IMR-90 (cell line): ENCODE results near the gene CNIH1. TPM values are rescaled to one million over a fixed set of nuclear protein-coding genes. Genes with fewer than 3 reads are reported as not detected.

Experiments used
- ATAC-seq: fragments of 200-7000 bp; cut with Tn5 transposase; 2 replicates; pipeline ENCODE4 v1.9.1; 2020; ENCODE audit warnings: low read depth, mild to moderate bottlenecking, moderate library complexity
- BruUV-seq: library from RNA; stranded (reverse); fragments of 400-500 nt; replicated peaks from 2 replicates; lab custom pipeline; 2021; lab: Mats Ljungman, UMichigan
- CTCF ChIA-PET: fragments of 300-600 bp; formaldehyde crosslinking; extraction: SDS; loops from one replicate; lab custom pipeline; 2021; ENCODE audit warnings: antibody characterized with exemption; lab: Yijun Ruan, JAX
- POLR2A ChIA-PET: fragments of 300-600 bp; sonication (Branson Sonifier 250); formaldehyde crosslinking; loops from one replicate; lab custom pipeline; 2022; ENCODE audit warnings: antibody characterized with exemption; ENCODE audit not compliant: unreplicated experiment; lab: Charles Lee
- DNase-seq: peaks from one replicate; pipeline ENCODE4 v3.0.0; 2013
- H2AFZ ChIP-seq: replicated peaks from 2 replicates; pipeline ENCODE3; 2013; ENCODE audit warnings: low read length, mild to moderate bottlenecking; ENCODE audit not compliant: poor library complexity
- H2AK5ac ChIP-seq: 2 replicates; pipeline ENCODE4 v1.6.1; 2013; ENCODE audit warnings: low read depth, low read length, inconsistent platforms
- H2AK9ac ChIP-seq: replicated peaks from 2 replicates; pipeline ENCODE3; 2013; ENCODE audit warnings: mild to moderate bottlenecking, low read depth, low read length, moderate library complexity; ENCODE audit not compliant: poor library complexity
- H2BK120ac ChIP-seq: 2 replicates; pipeline ENCODE4 v1.6.1; 2013; ENCODE audit warnings: low read depth, low read length, inconsistent platforms
- H2BK15ac ChIP-seq: 3 replicates; pipeline ENCODE4 v1.6.1; 2013; ENCODE audit warnings: low read depth, low read length, inconsistent platforms
- H2BK20ac ChIP-seq: 2 replicates; pipeline ENCODE4 v1.6.1; 2013; ENCODE audit warnings: low read depth, mild to moderate bottlenecking, inconsistent platforms, low read length, moderate library complexity
- H2BK5ac ChIP-seq: 2 replicates; pipeline ENCODE4 v1.6.1; 2013; ENCODE audit warnings: mild to moderate bottlenecking, low read depth, low read length, inconsistent platforms; ENCODE audit not compliant: poor library complexity, severe bottlenecking
- H3K14ac ChIP-seq: replicated peaks from 2 replicates; pipeline ENCODE4 v1.6.1; 2013; ENCODE audit warnings: low read depth, low read length, inconsistent platforms
- H3K18ac ChIP-seq: 2 replicates; pipeline ENCODE4 v1.6.1; 2013; ENCODE audit warnings: low read depth, low read length, control low read depth
- H3K23ac ChIP-seq: 2 replicates; pipeline ENCODE4 v1.6.1; 2013; ENCODE audit warnings: low read depth, low read length, inconsistent platforms
- H3K27ac ChIP-seq: 2 replicates; pipeline ENCODE4 v1.5.1; 2013; ENCODE audit warnings: mild to moderate bottlenecking, control low read depth, low read length; ENCODE audit not compliant: insufficient read depth
- H3K27me3 ChIP-seq: 2 replicates; pipeline ENCODE4 v1.6.1; 2013; ENCODE audit warnings: low read length; ENCODE audit not compliant: control insufficient read depth, insufficient read depth
- H3K36me3 ChIP-seq: 2 replicates; pipeline ENCODE4 v1.6.1; 2013; ENCODE audit warnings: low read length, mixed read lengths; ENCODE audit not compliant: control insufficient read depth, insufficient read depth
- H3K4ac ChIP-seq: 2 replicates; pipeline ENCODE4 v1.6.1; 2013; ENCODE audit warnings: low read depth, low read length, inconsistent platforms
- H3K4me1 ChIP-seq: 2 replicates; pipeline ENCODE4 v1.6.1; 2013; ENCODE audit warnings: low read length, mixed read lengths; ENCODE audit not compliant: control insufficient read depth, insufficient read depth
- H3K4me2 ChIP-seq: 2 replicates; pipeline ENCODE4 v1.6.1; 2013; ENCODE audit warnings: low read depth, mild to moderate bottlenecking, control low read depth, low read length, moderate library complexity
- H3K4me3 ChIP-seq: 2 replicates; pipeline ENCODE4 v1.5.1; 2013; ENCODE audit warnings: low read depth, mild to moderate bottlenecking, control low read depth, low read length, moderate library complexity; ENCODE audit not compliant: insufficient read depth
- H3K56ac ChIP-seq: 2 replicates; pipeline ENCODE4 v1.6.1; 2013; ENCODE audit warnings: low read length, inconsistent platforms; ENCODE audit not compliant: insufficient read depth; ENCODE audit errors: extremely low read depth
- H3K79me1 ChIP-seq, 2 experiments: 2 replicates each; pipeline ENCODE4 v1.6.1; 2013; ENCODE audit warnings: low read length in 2 of 2, inconsistent platforms in 1 of 2, low read depth in 1 of 2
- H3K9ac ChIP-seq: 2 replicates; pipeline ENCODE4 v1.6.1; 2013; ENCODE audit warnings: low read depth, low read length, control low read depth
- H3K9me1 ChIP-seq: 2 replicates; pipeline ENCODE4 v1.6.1; 2013; ENCODE audit warnings: low read length, inconsistent platforms; ENCODE audit not compliant: insufficient read depth
- H3K9me3 ChIP-seq: 2 replicates; pipeline ENCODE4 v1.6.1; 2013; ENCODE audit warnings: low read length; ENCODE audit not compliant: control insufficient read depth, insufficient read depth
- H4K20me1 ChIP-seq: 2 replicates; pipeline ENCODE4 v1.6.1; 2013; ENCODE audit warnings: low read length, inconsistent platforms; ENCODE audit not compliant: insufficient read depth
- H4K5ac ChIP-seq: 2 replicates; pipeline ENCODE4 v1.6.1; 2013; ENCODE audit warnings: mild to moderate bottlenecking, low read depth, low read length, control low read depth
- H4K8ac ChIP-seq, 2 experiments: 2 replicates each; pipeline ENCODE4 v1.6.1; 2013; ENCODE audit warnings: low read depth in 2 of 2, low read length in 2 of 2, control low read depth in 1 of 2, inconsistent platforms in 1 of 2
- H4K91ac ChIP-seq: 2 replicates; pipeline ENCODE4 v1.6.1; 2013; ENCODE audit warnings: low read depth, low read length, inconsistent platforms; ENCODE audit not compliant: insufficient read depth
- CTCF ChIP-seq: conservative IDR thresholded peaks from 2 replicates; pipeline ENCODE4 v1.5.1; 2012; ENCODE audit warnings: mild to moderate bottlenecking, low read depth, low read length, improper control_type of control experiment
- RAD21 ChIP-seq: IDR thresholded peaks from 2 replicates; pipeline ENCODE4 v1.6.1; 2012; ENCODE audit warnings: low read length, improper control_type of control experiment
- WGBS, 2 experiments: methylation state at CpG; one replicate each; pipeline versions ENCODE4 v1.1.5 to v1.1.7; 2013; ENCODE audit warnings: missing lambda C conversion rate in 2 of 2; ENCODE audit not compliant: insufficient read length in 1 of 2; ENCODE audit errors: extremely low coverage in 2 of 2; 5-methylcytosine and 5-hydroxymethylcytosine counted together
- dilution Hi-C: fragments of 300-500 bp; cut with HindIII; formaldehyde crosslinking; loops from one replicate; pipeline ENCODE4 v1.14.3; 2018; ENCODE audit warnings: low sequenced_read_pairs; ENCODE audit not compliant: unreplicated experiment
- in situ Hi-C: fragments of 300-500 bp; cut with MboI; formaldehyde crosslinking; loops from 3 replicates; pipeline ENCODE4 v1.14.3; 2019; ENCODE audit warnings: low sequenced_read_pairs, inconsistent platforms, mixed read lengths
- intact Hi-C: fragments of 100-400 bp; cut with micrococcal nuclease; formaldehyde crosslinking; loops from 2 replicates; pipeline ENCODE4 v1.10.0; 2022
- polyA plus RNA-seq, 3 experiments: library from polyadenylated mRNA; depleted of rRNA; stranded (reverse); fragments of >200 nt; gene quantifications; 2 replicates each; pipeline ENCODE4 v1.2.3, GENCODE V29; 2012; ENCODE audit warnings: low replicate concordance in 1 of 3
- total RNA-seq: library from RNA; depleted of rRNA; stranded (reverse); fragments of >200 nt; gene quantifications from 2 replicates; pipeline ENCODE4 v1.2.3, GENCODE V29; 2012

CNIH1 gene
- total and polyA plus RNA-seq, 2 of the 4 experiments (the other 2 are of a cell fraction) = 244 to 284 TPM

- no peak overlapping the region for H3K9ac ChIP-seq
- no peak overlapping the region for H3K27ac ChIP-seq
- no peak overlapping the region for H4K5ac ChIP-seq
- 79% methylated on average over 2 of the region's 4 CpGs; no CpG with 5 or more reads in 1 of the 2 experiments for WGBS, 2 experiments
- in situ Hi-C loops = no loop called here
- no peak overlapping the region for H2BK120ac ChIP-seq
- H3K4me3 ChIP-seq = no peak overlapping the region
- H2AFZ ChIP-seq = no peak overlapping the region
- H2AK9ac ChIP-seq = no peak overlapping the region
- dilution Hi-C loops = no loop called here
- H3K23ac ChIP-seq = no peak overlapping the region
- H4K8ac ChIP-seq = no peak overlapping the region
- no peaks in the 10 kb centered on the region for H4K20me1 ChIP-seq
- no peak for DNase-seq
- H3K9me1 ChIP-seq = no peaks in the 10 kb centered on the region
- no peak for TF ChIP-seq RAD21
- TF ChIP-seq CTCF = no peak
- no peaks in the 10 kb centered on the region; a peak in 2 of 4 replicates for H3K79me1 ChIP-seq
- no peak overlapping the region for H3K14ac ChIP-seq
- no TSS peak for BruUV-seq
- ATAC-seq = no peak
- no peak overlapping the region for H3K56ac ChIP-seq
- peaks cover 5% of the 10 kb centered on the region for H3K36me3 ChIP-seq
- H3K9me3 ChIP-seq = peaks cover 5% of the 10 kb centered on the region; the same call in 1 of the 2 replicates
- no peak overlapping the region for H2BK5ac ChIP-seq
- H3K4me2 ChIP-seq = no peak overlapping the region
- ChIA-PET POLR2A (no interaction called here), CTCF (no interaction called here)
- intact Hi-C loops = no loop called here
- no peak overlapping the region for H2AK5ac ChIP-seq
- H3K27me3 ChIP-seq = no peaks in the 10 kb centered on the region
- H2BK20ac ChIP-seq = no peak overlapping the region
- no peak overlapping the region for H3K4ac ChIP-seq
- no peaks in the 10 kb centered on the region for H3K4me1 ChIP-seq
- H4K91ac ChIP-seq = no peak overlapping the region
- H3K18ac ChIP-seq = no peak overlapping the region
- no peak overlapping the region for H2BK15ac ChIP-seq
Observed at GRCh38 chr14:54471641-54472040, 30.5 kb upstream of the CNIH1 start.
